ENCODE results near the gene LCT. TPM values are rescaled to one million over a fixed set of nuclear protein-coding genes. Genes with fewer than 3 reads are reported as not detected.

Gene LCT
- total RNA-seq, 1 donor from 2014 or later: 0.19 TPM

- H3K36me3 Mint-ChIP-seq (ENCODE audit: insufficient read depth): peaks cover 5% of the 10 kb centered on the region
- H3K9me3 Mint-ChIP-seq (ENCODE audit: low read depth): peaks cover 11% of the 10 kb centered on the region
- H3K4me1 Mint-ChIP-seq (ENCODE audit: low read depth): peaks cover 20% of the 10 kb centered on the region
- no peak for TF ChIP-seq CTCF (IDR thresholded peaks at IDR 0.05; ENCODE audit: unreplicated experiment)
- peak overlapping the region; percentile 89 for H3K4me3 Mint-ChIP-seq (ENCODE audit: low read depth)
- H3K27me3 Mint-ChIP-seq: peaks cover 5% of the 10 kb centered on the region
- peak; percentile 30 for DNase-seq (ENCODE audit: low spot score, unreplicated experiment)
- peak overlapping the region; percentile 93 for H3K27ac Mint-ChIP-seq
Observed at GRCh38 chr2:135875491-135876065, 38.6 kb upstream of the LCT start.

GRCh38 chr2:135874777-135875365 lies 37.9 kb upstream of the LCT start:
- peaks cover 8% of the 10 kb centered on the region for H3K36me3 Mint-ChIP-seq (ENCODE audit: insufficient read depth)
- H3K4me3 Mint-ChIP-seq (ENCODE audit: low read depth): peak overlapping the region; percentile 89
- TF ChIP-seq CTCF (IDR thresholded peaks at IDR 0.05; ENCODE audit: unreplicated experiment): no peak
- peaks cover 11% of the 10 kb centered on the region for H3K9me3 Mint-ChIP-seq (ENCODE audit: low read depth)
- peak overlapping the region; percentile 65 for H3K27ac Mint-ChIP-seq
- peaks cover 20% of the 10 kb centered on the region for H3K4me1 Mint-ChIP-seq (ENCODE audit: low read depth)
- DNase-seq (ENCODE audit: low spot score, unreplicated experiment): no peak
- H3K27me3 Mint-ChIP-seq: peaks cover 5% of the 10 kb centered on the region

GRCh38 chr2:135870571-135870970 lies 33.6 kb upstream of the LCT start:
- Mint-ChIP-seq H3K4me1 (ENCODE audit: low read depth) (peaks cover 18% of the 10 kb centered on the region), H3K27me3 (no peaks in the 10 kb centered on the region), H3K36me3 (ENCODE audit: insufficient read depth) (peaks cover 20% of the 10 kb centered on the region), H3K9me3 (ENCODE audit: low read depth) (no peaks in the 10 kb centered on the region), H3K27ac (no peak overlapping the region), H3K4me3 (ENCODE audit: low read depth) (no peak overlapping the region)
- DNase-seq (ENCODE audit: low spot score, unreplicated experiment): no peak
- no peak for TF ChIP-seq CTCF (IDR thresholded peaks at IDR 0.05; ENCODE audit: unreplicated experiment)

- Mint-ChIP-seq H3K27me3 (no peaks in the 10 kb centered on the region), H3K4me1 (ENCODE audit: low read depth) (no peaks in the 10 kb centered on the region), H3K4me3 (ENCODE audit: low read depth) (no peak overlapping the region), H3K9me3 (ENCODE audit: low read depth) (no peaks in the 10 kb centered on the region), H3K36me3 (ENCODE audit: insufficient read depth) (peaks cover 33% of the 10 kb centered on the region), H3K27ac (no peak overlapping the region)
- TF ChIP-seq CTCF (IDR thresholded peaks at IDR 0.05; ENCODE audit: unreplicated experiment): no peak
- DNase-seq (ENCODE audit: low spot score, unreplicated experiment): no peak
Observed at GRCh38 chr2:135863233-135863632, 26.2 kb upstream of the LCT start.

GRCh38 chr2:135862718-135863117 lies 25.7 kb upstream of the LCT start:
- Mint-ChIP-seq H3K36me3 (ENCODE audit: insufficient read depth) (peaks cover 31% of the 10 kb centered on the region), H3K4me3 (ENCODE audit: low read depth) (no peak overlapping the region), H3K27me3 (no peaks in the 10 kb centered on the region), H3K9me3 (ENCODE audit: low read depth) (no peaks in the 10 kb centered on the region), H3K27ac (no peak overlapping the region), H3K4me1 (ENCODE audit: low read depth) (no peaks in the 10 kb centered on the region)
- TF ChIP-seq CTCF (IDR thresholded peaks at IDR 0.05; ENCODE audit: unreplicated experiment): no peak
- no peak for DNase-seq (ENCODE audit: low spot score, unreplicated experiment)
